Measurements from ENCODE around the gene NMNAT2.

NMNAT2 gene

DNA sequence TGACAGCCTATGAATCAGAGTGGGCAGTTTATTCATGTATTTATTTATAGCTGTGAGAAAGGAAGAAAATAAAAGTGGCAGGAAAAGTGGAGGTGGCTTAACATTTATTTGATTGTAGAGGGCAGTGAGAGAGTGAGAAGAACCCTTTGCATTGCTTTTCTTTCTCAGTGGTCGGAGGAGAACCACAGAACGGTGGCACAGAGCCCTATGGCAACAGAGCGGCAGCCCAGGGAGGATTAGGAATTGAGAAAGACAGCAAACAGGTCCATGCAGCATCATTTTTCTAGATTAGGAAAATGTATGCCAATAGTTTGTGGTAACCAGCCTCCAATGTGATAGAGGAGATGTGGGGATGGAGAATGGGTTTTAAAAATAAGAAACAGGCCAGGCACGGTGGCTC is 53.1 kb downstream of the NMNAT2 start:
- no peak for DNase-seq (ENCODE audit: low read depth in 2 of 2)

DNA sequence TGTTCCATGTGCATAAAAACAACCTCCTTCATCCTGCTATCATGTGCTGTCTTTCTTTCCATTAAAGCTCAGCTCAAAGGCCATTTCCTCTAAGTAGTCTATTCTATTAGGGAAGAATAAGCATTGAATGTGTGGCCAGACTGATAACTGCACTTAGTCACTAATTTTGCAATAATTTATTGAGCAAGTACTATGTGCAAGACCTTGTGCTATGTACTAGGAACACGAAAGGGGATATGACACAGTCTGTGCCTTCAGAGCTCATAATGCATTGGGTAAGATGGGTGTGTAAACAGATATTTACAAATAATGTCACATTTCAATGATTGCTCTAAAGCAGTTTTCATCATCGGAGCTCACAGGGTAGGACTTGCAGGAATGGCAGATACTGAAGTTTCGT is 54.2 kb downstream of the NMNAT2 start:
- no peak for DNase-seq (ENCODE audit: low read depth in 2 of 2)

- no peak for DNase-seq (ENCODE audit: low read depth in 2 of 2)
Measured at GRCh38 chr1:183361081-183361480, 57.1 kb downstream of the NMNAT2 start.

- DNase-seq (ENCODE audit: low read depth in 2 of 2) = no peak
Measured at GRCh38 chr1:183360473-183360872, 57.7 kb downstream of the NMNAT2 start.

- no peak for DNase-seq (ENCODE audit: low read depth in 2 of 2)
Measured at GRCh38 chr1:183356534-183357182, 61.5 kb downstream of the NMNAT2 start.

- no peak for DNase-seq (ENCODE audit: low read depth in 2 of 2)
Measured at GRCh38 chr1:183355797-183356196, 62.4 kb downstream of the NMNAT2 start.

DNA sequence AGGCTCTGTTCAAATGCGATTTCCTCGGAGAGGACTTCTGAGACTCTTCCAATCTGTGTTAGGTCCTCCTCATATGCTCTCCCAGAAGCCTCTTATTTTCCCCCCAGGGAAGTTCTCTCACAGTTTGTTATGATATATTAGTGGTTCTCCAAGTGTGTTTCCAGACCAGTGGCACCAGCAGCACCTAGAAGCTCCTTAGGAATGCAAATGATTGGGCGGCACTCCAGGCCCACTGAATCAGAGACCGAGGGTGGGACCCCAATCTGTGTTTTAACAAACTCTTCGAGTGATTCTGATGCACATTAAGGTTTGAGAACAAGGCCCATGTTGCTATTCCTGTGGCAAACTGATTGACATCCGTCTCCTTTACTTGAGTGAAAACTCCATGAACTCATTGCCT is 63.0 kb downstream of the NMNAT2 start:
- no peak for DNase-seq (ENCODE audit: low read depth in 2 of 2)

DNA sequence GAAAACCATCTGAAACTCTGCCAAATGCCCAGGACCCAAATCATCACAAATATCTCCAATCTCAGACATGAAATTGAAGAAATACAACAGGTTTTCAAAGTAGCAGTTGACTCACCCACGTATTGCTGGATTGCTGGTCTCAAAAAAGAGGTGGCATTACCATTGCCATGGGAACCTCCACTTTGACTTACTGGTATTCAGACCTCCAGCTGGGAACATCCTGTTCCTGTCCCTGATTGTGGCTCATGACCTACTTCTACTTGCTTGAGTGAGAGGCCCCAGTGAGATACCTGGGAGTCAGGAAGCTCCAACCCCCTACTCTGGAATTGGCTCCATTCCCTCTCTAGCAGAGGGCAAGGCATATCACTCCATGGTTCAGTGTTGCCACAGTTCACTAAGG is 64.6 kb downstream of the NMNAT2 start:
- DNase-seq (ENCODE audit: low read depth in 2 of 2) = no peak

DNA sequence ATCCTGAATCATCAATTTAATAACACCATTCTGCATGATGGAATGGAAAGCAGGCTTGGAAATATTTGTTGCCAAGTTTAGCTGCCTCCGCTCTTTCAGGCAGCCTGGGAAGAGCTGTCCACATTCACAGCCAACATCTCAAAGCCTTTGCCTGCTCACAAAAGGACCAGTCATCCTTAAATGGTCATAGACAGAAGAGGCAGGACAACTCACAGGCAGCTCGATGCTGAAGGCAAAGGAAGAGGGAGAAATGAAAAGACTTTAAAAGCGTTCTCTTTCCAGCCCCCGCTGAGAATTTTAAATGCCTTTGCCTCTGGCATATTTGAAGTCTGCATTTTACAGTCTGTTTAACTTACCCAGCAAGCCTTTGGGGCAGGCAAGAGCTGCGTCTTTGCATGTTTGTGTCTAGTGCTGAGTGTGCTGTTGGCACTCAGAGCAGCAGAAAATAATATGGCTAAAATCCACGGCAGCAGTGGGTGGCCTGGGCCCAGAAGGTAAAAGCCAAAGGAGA is 68.9 kb downstream of the NMNAT2 start:
- no peak for DNase-seq (ENCODE audit: low read depth in 2 of 2)

- DNase-seq (ENCODE audit: low read depth in 2 of 2) = no peak
Measured at GRCh38 chr1:183346276-183346732, 71.9 kb downstream of the NMNAT2 start.

DNA sequence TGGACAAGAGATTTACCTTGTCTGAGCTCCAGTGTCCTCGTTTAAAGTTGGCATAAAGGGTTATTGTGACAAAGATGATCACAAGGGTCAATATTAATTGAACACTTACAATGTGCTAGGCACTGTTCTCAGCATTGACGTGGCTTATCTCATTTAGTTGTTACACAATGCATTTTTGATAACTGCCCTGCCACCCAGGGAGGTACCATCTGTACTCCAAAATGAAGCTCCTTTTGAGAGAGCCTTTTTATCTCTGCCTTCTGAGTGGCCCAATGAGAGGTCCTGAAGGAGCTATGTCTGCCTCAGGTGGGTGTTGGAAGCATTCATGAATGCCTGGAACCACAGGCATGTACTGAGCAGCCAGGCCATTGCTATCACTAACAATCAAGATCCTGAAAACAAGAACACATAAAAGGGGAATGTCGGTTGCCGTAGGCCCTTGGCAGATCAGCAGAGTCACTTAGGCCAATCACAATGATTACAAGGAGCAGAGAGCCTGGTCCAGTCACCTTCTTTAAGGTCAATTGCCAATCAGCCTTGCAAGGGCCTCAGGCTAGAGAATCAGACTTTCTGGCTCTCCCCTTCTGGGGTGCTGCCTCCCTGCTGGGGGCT is 78.5 kb downstream of the NMNAT2 start:
- no peak for DNase-seq (ENCODE audit: low read depth in 2 of 2)

DNA sequence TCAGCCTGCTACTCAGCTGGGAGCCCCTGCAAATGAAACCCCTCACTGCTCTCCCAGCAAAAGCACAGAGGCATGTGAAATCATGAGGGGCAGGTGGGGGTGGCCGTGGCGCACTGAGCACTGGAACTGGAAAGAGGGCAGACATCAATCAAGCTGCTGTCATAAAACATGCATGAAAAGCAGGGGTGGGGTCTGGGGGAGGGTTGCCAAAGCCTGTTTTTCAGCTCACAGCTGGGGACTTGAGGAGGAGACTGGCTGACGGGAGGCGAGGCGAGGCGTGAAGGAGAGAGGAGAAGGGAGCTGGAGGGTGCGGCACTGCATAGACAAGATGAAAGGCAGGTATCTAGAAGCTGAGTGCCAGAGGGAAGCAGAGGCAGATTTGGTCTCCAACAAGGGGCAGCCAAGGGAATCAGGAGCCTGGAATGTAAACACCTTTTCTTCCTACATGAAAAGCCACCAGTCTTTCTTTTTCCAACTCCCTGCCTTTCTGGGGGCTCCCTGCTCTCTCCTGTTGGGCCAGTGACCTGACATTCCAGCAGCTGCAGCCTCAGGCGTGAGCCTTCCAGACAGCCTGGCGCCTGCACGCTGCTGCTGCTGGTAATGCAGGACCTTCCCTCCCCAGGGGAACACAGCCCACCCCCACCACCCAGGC is 87.0 kb downstream of the NMNAT2 start:
- DNase-seq (ENCODE audit: low read depth in 2 of 2) = no peak

DNA sequence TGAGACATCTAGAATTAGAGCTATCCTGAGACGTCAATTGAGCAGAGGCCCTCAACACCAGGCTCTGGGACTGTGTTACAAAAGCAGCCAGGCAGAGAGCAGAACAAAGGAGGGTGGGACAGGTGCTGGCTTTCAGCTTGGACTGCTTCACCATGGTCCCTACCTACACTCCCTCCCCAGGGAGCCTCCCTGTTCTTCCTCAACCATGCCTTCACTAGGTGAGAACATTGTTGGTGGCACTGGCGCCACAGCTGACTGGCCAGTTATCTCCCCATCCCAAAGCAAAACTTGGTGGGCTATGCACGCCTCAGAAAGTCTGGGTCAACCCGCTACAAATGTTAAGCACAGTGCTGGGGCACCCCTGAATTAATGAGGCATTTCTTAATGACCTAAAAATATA is 87.8 kb downstream of the NMNAT2 start:
- DNase-seq (ENCODE audit: low read depth in 2 of 2) = no peak

GRCh38 chr1:183328371-183328770 is 89.8 kb downstream of the NMNAT2 start:
- DNase-seq (ENCODE audit: low read depth in 2 of 2) = no peak

- no peak for DNase-seq (ENCODE audit: low read depth in 2 of 2)
Measured at GRCh38 chr1:183327434-183328290, 90.5 kb downstream of the NMNAT2 start.

GRCh38 chr1:183323849-183324683 is 94.1 kb downstream of the NMNAT2 start:
- no peak for DNase-seq (ENCODE audit: low read depth in 2 of 2)

DNA sequence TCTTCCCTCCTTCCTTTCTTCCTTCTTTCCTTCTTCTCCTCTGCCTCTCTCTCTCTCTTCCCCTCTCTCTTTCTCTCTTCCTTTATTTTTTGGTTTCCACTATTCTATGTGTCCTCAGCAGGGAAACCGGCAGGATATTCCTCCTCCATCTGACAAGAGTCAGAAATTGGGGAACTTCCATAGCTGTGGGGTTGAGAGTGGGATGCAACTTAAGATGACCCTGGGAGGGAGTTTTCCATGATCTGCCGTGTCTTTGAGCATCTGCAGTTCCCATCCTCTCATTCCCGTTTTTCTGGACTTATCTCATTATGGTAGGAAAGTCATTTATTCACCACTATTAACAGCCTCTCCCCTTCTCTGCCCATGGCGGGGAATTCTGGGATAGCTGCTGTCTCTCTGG is 98.6 kb downstream of the NMNAT2 start:
- DNase-seq (ENCODE audit: low read depth in 2 of 2) = no peak

- DNase-seq (ENCODE audit: low read depth in 2 of 2) = no peak
Measured at GRCh38 chr1:183319051-183319450, 99.1 kb downstream of the NMNAT2 start.

DNA sequence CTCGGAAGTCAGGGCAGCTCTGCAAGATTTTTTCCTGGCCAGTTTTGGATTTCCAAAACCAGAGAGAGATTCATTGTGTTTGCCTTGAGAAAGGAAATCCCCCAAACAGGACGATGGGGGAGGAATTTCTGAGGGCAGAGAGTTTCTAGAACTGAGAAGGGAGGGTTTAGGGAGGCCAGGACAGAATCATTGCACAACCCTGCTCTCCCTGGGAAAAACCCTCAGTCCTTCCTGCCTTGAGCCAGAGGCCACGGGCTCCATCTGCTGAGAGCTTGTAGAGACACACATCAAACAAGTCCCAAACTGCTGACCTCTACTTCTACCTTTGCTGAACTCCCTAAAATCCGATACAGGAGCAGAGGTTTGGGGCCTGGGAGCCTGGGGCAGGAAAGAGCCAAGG is 99.7 kb downstream of the NMNAT2 start:
- DNase-seq (ENCODE audit: low read depth in 2 of 2) = no peak

GRCh38 chr1:183315991-183316758 is 102.0 kb downstream of the NMNAT2 start:
- no peak for DNase-seq (ENCODE audit: low read depth in 2 of 2)
